SK-N-SH treated with all-trans-retinoic acid at 6 μM for 48 hours (cell line): ENCODE measurements around the gene FGF21.

ENCODE experiments used
- ESRRG ChIP-seq: fragments of 250-450 bp; sonication (Bioruptor Pico); IDR thresholded peaks from 2 replicates; pipeline ENCODE4 v1.6.1; 2021; ENCODE audit warnings: mild to moderate bottlenecking
- ISL1 ChIP-seq: fragments of 250-450 bp; sonication (Bioruptor Pico); IDR thresholded peaks from 2 replicates; pipeline ENCODE4 v2.1.2; 2022; ENCODE audit warnings: mild to moderate bottlenecking, moderate library complexity
- PATZ1 ChIP-seq: fragments of 250-450 bp; sonication (Bioruptor Pico); IDR thresholded peaks from 2 replicates; pipeline ENCODE4 v1.8.0; 2020; ENCODE audit warnings: mild to moderate bottlenecking, moderate library complexity, borderline replicate concordance
- POU6F1 ChIP-seq: fragments of 250-450 bp; sonication (Bioruptor Pico); IDR thresholded peaks from 2 replicates; pipeline ENCODE4 v1.8.0; 2021; ENCODE audit warnings: low read depth, mild to moderate bottlenecking, moderate library complexity, borderline replicate concordance
- ZFP3 ChIP-seq: fragments of 250-450 bp; sonication (Bioruptor Pico); IDR thresholded peaks from 2 replicates; pipeline ENCODE4 v1.5.0; 2020; ENCODE audit warnings: mild to moderate bottlenecking, moderate library complexity

GRCh38 chr19:48796298-48797083 lies 41.2 kb downstream of the FGF21 start:
- TF ChIP-seq ESRRG (no peak), PATZ1 (no peak), POU6F1 (no peak), ISL1 (CRISPR knock-in tag) (no peak), ZFP3 (no peak)
